Stimulated activated CD4-positive, alpha-beta T cell treated with anti-CD3 and anti-CD28 coated beads, Interleukin-1b, Interleukin-23, amount 100 ng/mL, for 48 hours (primary cell): ENCODE data around the gene VPS35.

Experiments
- DNase-seq: peaks from one replicate; pipeline ENCODE4 v3.0.0-alpha.2; 2020

Gene VPS35

DNA sequence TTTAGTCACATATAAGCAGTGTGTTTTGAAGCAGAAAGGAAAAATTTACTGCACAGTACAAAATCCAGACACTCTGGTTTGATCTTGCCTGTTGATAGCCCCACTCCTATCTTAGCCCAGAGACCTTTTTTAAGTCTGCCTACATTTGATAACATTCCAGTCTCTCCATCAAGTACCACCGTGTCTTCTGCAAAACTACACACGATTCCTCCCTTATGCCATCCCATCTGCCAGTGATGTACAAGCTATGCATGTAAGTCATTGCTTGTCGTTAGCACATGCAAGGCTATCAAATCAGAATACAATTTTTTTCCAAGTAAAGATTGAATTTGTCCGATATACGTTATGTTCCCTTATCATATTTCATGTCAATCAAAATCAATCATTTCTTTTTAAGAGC lies 82.7 kb downstream of the VPS35 start:
- DNase-seq, result no peak
